Progenitor cell of endocrine pancreas (in vitro differentiated cells): ENCODE data around the gene EFEMP2. TPM values are rescaled to one million over a fixed set of nuclear protein-coding genes. Genes with fewer than 3 reads are reported as not detected.

Source experiments
- DNase-seq: peaks from one replicate; pipeline ENCODE4 v3.0.0; 2021; ENCODE audit warnings: low spot score; ENCODE audit not compliant: unreplicated experiment
- H3K27ac Mint-ChIP-seq: 2 replicates; pipeline ENCODE4 v1.8.0; 2021; ENCODE audit warnings: mild to moderate bottlenecking, moderate library complexity, mixed read lengths
- H3K27me3 Mint-ChIP-seq: 2 replicates; pipeline ENCODE4 v1.8.0; 2021; ENCODE audit warnings: mixed read lengths
- H3K36me3 Mint-ChIP-seq: 2 replicates; pipeline ENCODE4 v1.8.0; 2022; ENCODE audit warnings: mixed read lengths; ENCODE audit not compliant: insufficient read depth
- H3K4me1 Mint-ChIP-seq: 2 replicates; pipeline ENCODE4 v1.8.0; 2021; ENCODE audit warnings: low read depth, mixed read lengths
- H3K4me3 Mint-ChIP-seq: 2 replicates; pipeline ENCODE4 v1.8.0; 2021; ENCODE audit warnings: low read depth, mild to moderate bottlenecking, moderate library complexity, mixed read lengths
- H3K9me3 Mint-ChIP-seq: 2 replicates; pipeline ENCODE4 v1.8.0; 2021; ENCODE audit warnings: low read depth, mixed read lengths
- total RNA-seq: library from RNA; stranded (reverse); gene quantifications from 2 replicates; pipeline ENCODE4 v1.2.1, GENCODE V29; 2021
- TF ChIP-seq, protein P1 (sequence below): fragments of 200-600 bp; sonication (generic); IDR thresholded peaks from one replicate; pipeline ENCODE4 v1.5.0; 2021; ENCODE audit warnings: antibody characterized with exemption, mild to moderate bottlenecking; ENCODE audit not compliant: unreplicated experiment

EFEMP2 gene
- total RNA-seq, 1 donor from 2014 or later, result 90.5 TPM

DNA sequence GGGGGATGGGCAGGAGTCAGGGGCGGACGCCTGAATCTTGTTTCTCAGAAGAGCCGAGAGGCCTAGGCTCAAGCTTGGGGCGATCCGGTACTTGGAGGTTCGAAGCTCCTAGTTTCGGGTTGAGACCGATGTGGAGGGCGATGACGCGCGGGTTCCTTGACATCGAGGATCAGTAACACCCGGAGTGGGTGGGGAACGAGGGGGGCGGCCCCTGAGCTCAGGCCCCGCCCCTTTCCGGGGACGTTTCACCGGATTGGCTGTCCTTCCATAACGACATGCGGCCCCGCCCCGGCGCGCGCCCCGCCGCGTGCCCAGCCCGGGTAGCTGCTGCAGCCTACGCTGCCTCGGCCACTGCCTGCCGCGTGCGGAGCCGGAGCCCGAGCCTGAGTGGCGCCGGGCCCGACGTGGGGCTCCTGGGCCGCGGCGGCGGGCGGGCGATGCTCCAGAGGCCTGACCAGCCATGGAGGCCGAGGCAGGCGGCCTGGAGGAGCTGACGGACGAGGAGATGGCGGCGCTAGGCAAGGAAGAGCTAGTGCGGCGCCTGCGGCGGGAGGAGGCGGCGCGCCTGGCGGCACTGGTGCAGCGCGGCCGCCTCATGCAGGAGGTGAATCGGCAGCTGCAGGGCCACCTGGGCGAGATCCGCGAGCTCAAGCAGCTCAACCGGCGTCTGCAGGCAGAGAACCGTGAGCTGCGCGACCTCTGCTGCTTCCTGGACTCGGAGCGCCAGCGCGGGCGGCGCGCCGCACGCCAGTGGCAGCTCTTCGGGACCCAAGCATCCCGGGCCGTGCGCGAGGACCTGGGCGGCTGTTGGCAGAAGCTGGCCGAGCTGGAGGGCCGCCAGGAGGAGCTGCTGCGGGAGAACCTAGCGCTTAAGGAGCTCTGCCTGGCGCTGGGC lies 18.0 kb upstream of the EFEMP2 start, which contains the start of gene CCDC85B:
TSS of gene CCDC85B (plus strand) at position 350 of the 895 bp plus-strand sequence. CDS start at position 461, 111 bp downstream.
- peak within 1 kb of the TSS; percentile 93 for H3K27ac Mint-ChIP-seq
- peaks cover 1% of the 10 kb centered on the region for H3K36me3 Mint-ChIP-seq
- H3K9me3 Mint-ChIP-seq, result no peaks in the 10 kb centered on the region
- DNase-seq, result peak; percentile 87
- peaks cover 24% of the 10 kb centered on the region for H3K27me3 Mint-ChIP-seq
- TF ChIP-seq, protein P1, sequence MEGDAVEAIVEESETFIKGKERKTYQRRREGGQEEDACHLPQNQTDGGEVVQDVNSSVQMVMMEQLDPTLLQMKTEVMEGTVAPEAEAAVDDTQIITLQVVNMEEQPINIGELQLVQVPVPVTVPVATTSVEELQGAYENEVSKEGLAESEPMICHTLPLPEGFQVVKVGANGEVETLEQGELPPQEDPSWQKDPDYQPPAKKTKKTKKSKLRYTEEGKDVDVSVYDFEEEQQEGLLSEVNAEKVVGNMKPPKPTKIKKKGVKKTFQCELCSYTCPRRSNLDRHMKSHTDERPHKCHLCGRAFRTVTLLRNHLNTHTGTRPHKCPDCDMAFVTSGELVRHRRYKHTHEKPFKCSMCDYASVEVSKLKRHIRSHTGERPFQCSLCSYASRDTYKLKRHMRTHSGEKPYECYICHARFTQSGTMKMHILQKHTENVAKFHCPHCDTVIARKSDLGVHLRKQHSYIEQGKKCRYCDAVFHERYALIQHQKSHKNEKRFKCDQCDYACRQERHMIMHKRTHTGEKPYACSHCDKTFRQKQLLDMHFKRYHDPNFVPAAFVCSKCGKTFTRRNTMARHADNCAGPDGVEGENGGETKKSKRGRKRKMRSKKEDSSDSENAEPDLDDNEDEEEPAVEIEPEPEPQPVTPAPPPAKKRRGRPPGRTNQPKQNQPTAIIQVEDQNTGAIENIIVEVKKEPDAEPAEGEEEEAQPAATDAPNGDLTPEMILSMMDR, result peak; percentile 49
- peaks cover 35% of the 10 kb centered on the region for H3K4me1 Mint-ChIP-seq
- H3K4me3 Mint-ChIP-seq, result peak within 1 kb of the TSS; percentile 98

DNA sequence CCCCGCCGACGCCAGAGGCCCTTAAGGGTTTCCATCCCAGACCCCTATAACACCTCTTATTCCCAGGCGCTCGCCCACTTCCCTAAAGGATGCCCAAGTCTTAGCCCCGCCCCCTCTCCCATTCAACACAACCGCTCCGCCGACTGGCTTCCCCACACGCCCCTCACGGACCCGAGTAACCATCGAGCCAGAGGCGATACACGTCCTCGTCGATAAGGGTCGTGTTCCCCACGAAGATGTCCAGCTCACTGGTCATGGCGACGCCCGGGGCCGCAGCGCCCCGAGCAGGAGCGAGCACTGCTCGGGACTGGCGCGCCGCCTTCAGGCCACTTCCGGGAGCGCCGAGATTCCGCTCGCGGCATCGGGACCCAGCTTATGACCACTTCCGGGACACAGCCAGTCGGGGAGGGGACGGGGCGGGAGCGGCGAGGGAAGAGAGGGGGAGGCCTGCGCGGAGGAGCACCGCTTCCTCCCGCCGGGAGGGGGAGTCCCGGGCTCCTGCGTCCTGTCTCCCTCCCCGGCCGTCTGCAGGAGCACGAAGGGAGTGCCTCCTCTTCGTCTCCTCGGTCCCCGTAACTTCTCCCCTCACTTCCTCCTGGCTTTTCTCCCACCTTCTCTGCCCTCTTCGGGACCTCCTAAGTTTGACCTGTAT lies 15.7 kb upstream of the EFEMP2 start, which contains the start of gene FIBP:
TSS of gene FIBP (minus strand) at position 309 of the 652 bp plus-strand sequence. CDS start at position 256, 53 bp downstream.
- H3K27ac Mint-ChIP-seq, result peak within 1 kb of the TSS; percentile 99
- peak within 1 kb of the TSS; percentile 98 for H3K4me3 Mint-ChIP-seq
- peak; percentile 98 for DNase-seq
- H3K4me1 Mint-ChIP-seq, result peaks cover 35% of the 10 kb centered on the region
- no peaks in the 10 kb centered on the region for H3K9me3 Mint-ChIP-seq
- TF ChIP-seq, protein P1, result peak; percentile 71
- H3K27me3 Mint-ChIP-seq, result peaks cover 19% of the 10 kb centered on the region
- peaks cover 6% of the 10 kb centered on the region for H3K36me3 Mint-ChIP-seq

DNA sequence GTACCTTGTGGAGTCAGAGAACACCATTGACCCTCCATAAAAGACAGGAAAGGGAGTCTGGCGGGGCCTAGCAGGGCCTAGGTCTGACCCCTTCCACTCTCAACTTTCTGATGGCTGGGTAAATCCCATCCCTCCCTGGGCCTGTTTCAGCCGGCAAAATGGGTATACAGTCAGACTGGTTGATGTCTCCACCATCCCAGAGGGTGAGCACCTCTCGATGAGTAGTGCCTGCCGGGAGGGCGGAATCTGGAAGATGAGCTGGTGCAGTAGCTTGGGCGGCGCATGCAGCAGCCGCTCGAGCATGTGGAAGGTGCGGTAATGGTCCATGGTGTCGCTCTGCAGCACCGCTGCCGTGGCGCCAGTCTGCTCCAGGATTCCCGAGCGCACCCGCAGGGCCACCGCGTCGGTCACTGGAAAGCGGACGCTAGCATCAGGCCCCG lies 15.1 kb upstream of the EFEMP2 start:
- H3K9me3 Mint-ChIP-seq, result no peaks in the 10 kb centered on the region
- DNase-seq, result no peak

DNA sequence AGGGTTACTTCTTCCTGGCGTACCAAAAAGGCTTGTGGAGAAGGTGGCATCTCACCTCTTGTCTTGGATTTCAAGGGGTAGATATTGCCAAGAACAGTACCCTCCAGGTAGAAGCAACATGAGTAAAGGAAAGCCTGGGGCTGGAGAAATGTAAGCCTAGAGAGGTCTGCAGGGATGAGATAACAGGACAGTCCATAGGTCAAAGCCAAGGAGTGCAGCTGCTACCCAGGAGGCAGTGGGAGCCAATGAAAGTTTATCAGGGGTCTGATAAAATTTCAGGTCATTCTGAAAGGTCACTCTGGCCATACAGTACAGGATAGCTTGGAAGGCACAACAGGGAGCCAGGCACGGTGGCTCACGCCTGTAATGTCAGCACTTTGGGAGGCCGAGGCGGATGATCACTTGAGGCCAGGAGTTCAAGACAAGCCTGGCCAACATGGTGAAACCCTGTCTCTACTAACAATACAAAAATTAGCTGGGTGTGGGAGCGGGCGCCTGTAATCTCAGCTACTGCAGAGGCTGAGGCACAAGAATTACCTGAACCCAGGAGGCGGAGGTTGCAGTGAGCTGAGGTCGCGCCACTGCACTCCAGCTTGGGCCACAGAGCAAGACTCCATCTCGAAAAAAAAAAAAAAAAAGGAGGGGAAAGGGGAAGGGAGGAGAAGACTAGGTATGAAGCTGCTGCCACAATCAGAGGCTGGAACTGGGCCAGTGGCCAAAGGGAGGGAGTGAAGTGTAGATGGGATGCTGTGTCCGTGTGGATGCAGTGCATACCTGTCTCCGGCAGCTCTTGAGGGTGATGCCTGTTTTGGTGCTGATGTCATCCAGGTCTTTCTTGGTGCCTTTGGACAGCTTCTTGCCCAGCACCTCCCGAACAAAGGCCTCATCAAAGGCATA lies 14.5 kb upstream of the EFEMP2 start:
- peak overlapping the region; percentile 98 for H3K4me3 Mint-ChIP-seq
- no peak for DNase-seq
- no peaks in the 10 kb centered on the region for H3K9me3 Mint-ChIP-seq
- H3K4me1 Mint-ChIP-seq, result peaks cover 30% of the 10 kb centered on the region
- TF ChIP-seq, protein P1, result no peak
- H3K36me3 Mint-ChIP-seq, result peaks cover 6% of the 10 kb centered on the region
- peak overlapping the region; percentile 69 for H3K27ac Mint-ChIP-seq
- peaks cover 11% of the 10 kb centered on the region for H3K27me3 Mint-ChIP-seq

More for the DNA sequence above, 15.1 kb upstream of the EFEMP2 start:
- TF ChIP-seq, protein P1, result no peak
- H3K4me3 Mint-ChIP-seq, result peak overlapping the region; percentile 98
- H3K27me3 Mint-ChIP-seq, result peaks cover 18% of the 10 kb centered on the region
- H3K27ac Mint-ChIP-seq, result peak overlapping the region; percentile 99
- peaks cover 35% of the 10 kb centered on the region for H3K4me1 Mint-ChIP-seq
- H3K36me3 Mint-ChIP-seq, result peaks cover 6% of the 10 kb centered on the region
